HAP-1 (cell line): ENCODE data around the gene NDOR1.
A peak's percentile ranks its signal among the peaks of the same experiment; 100 is the strongest.

ENCODE experiments used
- DNase-seq, 2 experiments: peaks; one replicate each; pipeline ENCODE4 v3.0.0-alpha.2; 2016 to 2020; ENCODE audit warnings: low spot score in 2 of 2
- H3K27me3 ChIP-seq: fragments of 250-450 bp; sonication (Bioruptor Pico); 2 replicates; pipeline ENCODE4 v1.5.1; 2020; ENCODE audit warnings: low read depth, mild to moderate bottlenecking, moderate library complexity
- H3K36me3 ChIP-seq: fragments of 250-450 bp; sonication (Bioruptor Pico); replicated peaks from 2 replicates; pipeline ENCODE4 v1.5.1; 2020; ENCODE audit warnings: mild to moderate bottlenecking
- H3K4me1 ChIP-seq: fragments of 250-450 bp; sonication (Bioruptor Pico); 2 replicates; pipeline ENCODE4 v1.5.1; 2020; ENCODE audit warnings: mild to moderate bottlenecking
- H3K4me3 ChIP-seq: fragments of 250-450 bp; sonication (Bioruptor Pico); 2 replicates; pipeline ENCODE4 v1.5.1; 2020; ENCODE audit warnings: mild to moderate bottlenecking, moderate library complexity
- H3K9me3 ChIP-seq: fragments of 250-450 bp; sonication (Bioruptor Pico); 2 replicates; pipeline ENCODE4 v1.5.1; 2020; ENCODE audit warnings: mild to moderate bottlenecking, moderate library complexity
- in situ Hi-C: fragments of 300-500 bp; cut with MboI; formaldehyde crosslinking; loops from 3 replicates; pipeline ENCODE4 v1.14.3; 2020; ENCODE audit warnings: low sequenced_read_pairs, inconsistent platforms, mixed read lengths

Gene NDOR1

DNA sequence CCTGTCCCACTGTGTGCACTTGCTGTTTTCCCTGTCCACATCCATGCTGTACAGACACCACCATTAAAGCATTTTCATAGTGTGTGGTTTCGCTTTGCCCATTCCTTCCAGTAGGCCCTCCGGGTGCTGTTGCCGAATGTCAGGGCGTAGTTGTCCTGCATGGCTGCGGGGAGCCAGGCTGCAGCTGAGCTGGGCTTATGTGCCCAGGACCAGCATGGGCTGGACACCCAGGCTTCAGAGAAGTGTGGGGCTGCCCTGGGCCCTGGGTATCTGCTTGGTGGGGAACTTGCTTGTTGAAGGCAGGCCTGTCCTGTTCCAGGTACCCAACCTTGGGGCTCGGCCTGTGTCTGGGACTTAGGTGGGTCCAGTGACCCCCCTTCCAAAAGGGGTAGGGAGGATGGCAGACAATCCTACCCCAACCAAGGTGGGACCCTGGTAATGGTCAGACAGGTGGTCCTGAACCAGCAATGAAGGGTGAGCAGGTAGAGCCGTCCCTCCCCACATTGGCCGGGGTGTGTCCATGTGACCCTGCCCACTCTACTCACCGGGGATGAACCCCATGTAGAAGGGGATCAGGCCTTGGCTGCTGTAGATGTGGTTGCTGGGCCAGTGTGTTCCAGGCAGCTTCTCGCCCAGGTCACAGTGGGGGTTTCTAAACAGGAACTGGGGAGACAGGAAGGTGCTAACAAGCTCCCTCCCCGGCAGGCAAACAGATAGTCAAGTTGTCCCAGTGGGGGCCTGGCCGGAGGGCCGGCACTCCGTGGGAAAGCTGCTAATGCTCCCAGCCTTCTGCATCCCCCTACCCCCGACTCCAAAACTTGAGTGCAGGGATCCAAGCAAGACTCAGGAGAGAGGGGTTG is 38.4 kb downstream of the NDOR1 start:
- no peaks in the 10 kb centered on the region for H3K9me3 ChIP-seq
- peaks cover 4% of the 10 kb centered on the region for H3K4me1 ChIP-seq
- H3K4me3 ChIP-seq = no peak overlapping the region
- DNase-seq = no peak
- H3K27me3 ChIP-seq = no peaks in the 10 kb centered on the region
- in situ Hi-C loops = loop anchor here (25.0 kb wide), 1 partner anchor 457 kb away; the partner anchor contains the start of genes CCDC183 and TMEM141
- peaks cover 27% of the 10 kb centered on the region for H3K36me3 ChIP-seq

DNA sequence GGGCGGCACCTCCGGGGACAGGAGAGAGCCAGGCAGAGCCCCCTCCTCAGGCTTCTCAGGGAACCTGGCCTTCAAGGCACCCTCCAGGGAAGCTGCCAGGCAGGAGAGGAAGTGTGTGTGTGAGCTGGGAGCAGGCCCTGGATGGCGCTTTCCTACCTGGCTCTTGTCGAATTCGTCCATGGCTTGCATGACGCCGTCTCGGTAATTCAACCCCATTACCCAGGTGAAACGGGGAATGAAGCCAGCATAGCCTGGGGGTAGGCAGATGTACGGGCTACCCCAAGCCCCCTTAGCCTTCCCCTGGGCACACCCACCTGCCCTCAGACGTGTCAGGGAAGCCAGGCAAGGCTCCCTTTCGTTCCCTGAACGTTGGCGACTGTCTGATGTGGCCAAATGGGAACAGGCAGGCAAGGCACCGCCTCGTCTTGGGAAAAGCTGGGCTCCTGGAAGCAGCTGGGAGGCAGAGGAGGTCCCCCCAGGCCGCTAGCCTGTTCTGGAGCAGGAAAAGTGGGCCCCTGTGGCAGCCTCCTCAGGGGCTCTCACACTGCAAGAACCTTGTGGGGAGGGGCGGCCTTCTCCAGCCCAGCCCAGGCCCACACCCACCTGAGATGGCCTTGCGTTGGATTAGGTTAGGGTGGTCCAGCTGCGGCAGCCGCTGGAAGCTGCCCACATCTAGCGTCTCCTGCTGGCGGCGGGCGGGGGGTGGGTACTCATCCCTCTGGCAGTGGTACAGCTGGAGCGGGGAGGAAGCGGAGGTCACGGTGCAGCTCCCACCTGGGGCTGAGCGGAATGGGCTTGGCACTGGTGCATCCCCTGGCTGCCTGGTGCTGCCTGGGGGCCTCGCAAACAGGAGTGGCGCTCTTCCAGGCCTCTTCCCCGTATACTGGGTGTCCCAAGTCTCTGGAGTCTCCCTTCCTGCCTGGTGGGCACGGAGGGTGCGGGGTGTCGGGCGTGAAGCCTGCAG is 39.3 kb downstream of the NDOR1 start:
- peaks cover 26% of the 10 kb centered on the region for H3K36me3 ChIP-seq
- no peak overlapping the region for H3K4me3 ChIP-seq
- in situ Hi-C loops = loop anchor here (25.0 kb wide), 1 partner anchor 457 kb away; the partner anchor contains the start of genes CCDC183 and TMEM141
- DNase-seq = no peak
- no peaks in the 10 kb centered on the region for H3K27me3 ChIP-seq
- H3K4me1 ChIP-seq = no peaks in the 10 kb centered on the region; the same call in none of the 2 replicates
- no peaks in the 10 kb centered on the region for H3K9me3 ChIP-seq

DNA sequence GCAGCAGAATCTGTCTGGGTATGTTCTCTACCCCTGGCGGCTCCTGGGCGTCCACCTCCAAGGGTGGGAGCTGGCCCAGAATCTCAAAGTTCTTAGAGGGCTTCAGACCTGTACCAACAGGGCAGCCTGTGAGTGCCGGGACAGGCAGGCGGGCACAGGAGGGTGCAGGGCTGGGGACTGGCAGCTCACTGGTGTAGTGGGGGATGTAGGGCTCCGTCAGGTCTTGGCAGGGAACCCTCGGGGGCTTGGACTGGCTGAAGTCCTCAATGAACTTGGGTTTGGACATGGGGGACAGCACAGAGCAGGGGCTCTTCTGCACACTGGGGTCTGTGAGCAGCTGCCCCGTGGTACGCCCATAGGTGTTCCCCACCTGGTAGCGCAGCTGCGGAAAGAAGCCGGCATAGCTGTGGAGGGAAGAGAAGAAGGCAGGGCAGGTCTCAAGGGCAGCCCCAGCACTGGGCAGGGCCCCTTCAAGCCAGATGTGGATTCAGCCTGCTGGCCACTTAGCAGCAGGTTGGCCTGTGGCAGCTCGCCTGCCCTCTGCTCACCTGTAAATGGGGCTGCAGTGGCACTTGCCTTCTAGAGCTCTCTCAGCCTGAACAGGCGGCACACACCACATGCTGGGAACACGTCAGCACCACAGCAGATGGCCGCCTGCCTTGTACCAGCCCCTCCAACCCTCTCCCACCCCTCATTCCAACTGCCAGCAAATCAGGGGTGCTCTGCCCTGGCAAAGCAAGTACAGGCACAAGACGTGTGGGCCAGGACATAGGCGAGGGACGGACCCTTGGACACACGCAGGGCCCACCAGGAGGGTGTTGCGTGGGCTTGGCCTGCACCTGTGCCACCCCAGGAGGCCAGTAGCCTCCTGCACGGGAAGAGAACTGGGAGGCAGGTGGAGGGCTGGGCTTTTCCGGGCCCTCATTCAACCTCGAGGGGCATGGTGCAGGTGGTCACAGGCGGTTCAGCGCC is 40.2 kb downstream of the NDOR1 start:
- no peak for DNase-seq
- Histone ChIP-seq H3K4me3 (no peak overlapping the region), H3K9me3 (no peaks in the 10 kb centered on the region), H3K36me3 (peaks cover 26% of the 10 kb centered on the region), H3K27me3 (no peaks in the 10 kb centered on the region), H3K4me1 (no peaks in the 10 kb centered on the region; the same call in none of the 2 replicates)
- in situ Hi-C loops = loop anchor here (25.0 kb wide), 1 partner anchor 458 kb away; the partner anchor contains the start of genes CCDC183 and TMEM141

DNA sequence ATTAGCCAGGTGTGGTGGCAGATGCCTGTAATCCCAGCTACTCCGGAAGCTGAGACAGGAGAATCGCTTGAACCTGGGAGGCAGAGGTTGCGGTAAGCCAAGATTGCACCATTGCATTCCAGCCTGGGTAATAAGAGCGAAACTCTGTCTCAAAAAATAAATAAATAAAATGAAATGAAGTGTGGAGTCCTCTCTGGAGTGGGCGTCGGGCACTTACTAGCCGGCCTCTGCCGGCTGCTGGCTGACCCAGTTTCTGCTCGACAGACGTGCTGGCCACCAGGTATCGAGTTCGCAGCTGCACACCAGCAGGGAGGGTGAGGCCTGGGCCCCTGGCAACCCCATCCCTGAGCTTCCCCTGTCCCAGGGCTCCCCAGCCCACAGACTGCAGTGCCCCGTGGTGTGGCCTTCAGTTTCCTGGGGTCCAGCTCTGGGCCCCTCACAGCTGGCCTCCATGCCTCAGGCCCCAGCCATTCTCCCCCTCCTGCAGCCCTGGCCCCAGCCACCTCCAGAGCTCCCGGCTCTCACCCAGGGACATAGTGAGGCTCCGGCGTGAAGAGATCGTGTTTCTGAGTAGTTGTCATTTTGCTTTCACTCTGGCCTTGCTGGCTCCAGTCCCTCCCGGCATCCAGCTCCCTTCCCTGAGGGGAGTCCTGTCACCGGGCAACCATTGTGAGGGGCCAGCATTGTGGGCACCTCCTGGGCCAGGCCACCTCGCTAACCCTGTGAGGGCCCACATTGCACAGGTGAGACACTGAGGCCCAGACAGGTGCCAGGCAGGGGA is 41.8 kb downstream of the NDOR1 start:
- Histone ChIP-seq H3K9me3 (no peaks in the 10 kb centered on the region), H3K4me3 (no peak overlapping the region), H3K4me1 (no peaks in the 10 kb centered on the region; the same call in none of the 2 replicates), H3K27me3 (no peaks in the 10 kb centered on the region), H3K36me3 (peaks cover 18% of the 10 kb centered on the region)
- in situ Hi-C loops = loop anchor here (25.0 kb wide), 1 partner anchor 460 kb away; the partner anchor contains the start of genes CCDC183 and TMEM141
- no peak for DNase-seq

DNA sequence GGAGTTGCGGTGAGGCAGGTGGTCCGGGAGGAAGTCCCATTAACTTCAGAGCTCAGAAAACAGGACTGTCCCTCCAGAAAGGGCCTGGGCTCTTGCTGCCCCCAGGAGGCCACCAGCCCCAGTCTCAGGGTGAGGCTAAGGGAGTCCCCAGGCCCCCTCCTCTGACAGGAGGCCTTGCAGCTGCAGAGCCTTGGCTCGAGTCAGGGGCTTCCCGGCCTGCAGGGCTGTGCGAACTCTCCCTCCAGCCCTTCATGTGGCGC is 42.3 kb downstream of the NDOR1 start:
- no peaks in the 10 kb centered on the region for H3K9me3 ChIP-seq
- H3K4me3 ChIP-seq = no peak overlapping the region
- peaks cover 13% of the 10 kb centered on the region for H3K36me3 ChIP-seq
- in situ Hi-C loops = loop anchor here (25.0 kb wide), 1 partner anchor 461 kb away; the partner anchor contains the start of genes CCDC183 and TMEM141
- DNase-seq = no peak
- no peaks in the 10 kb centered on the region for H3K27me3 ChIP-seq
- no peaks in the 10 kb centered on the region; the same call in 1 of the 2 replicates for H3K4me1 ChIP-seq

DNA sequence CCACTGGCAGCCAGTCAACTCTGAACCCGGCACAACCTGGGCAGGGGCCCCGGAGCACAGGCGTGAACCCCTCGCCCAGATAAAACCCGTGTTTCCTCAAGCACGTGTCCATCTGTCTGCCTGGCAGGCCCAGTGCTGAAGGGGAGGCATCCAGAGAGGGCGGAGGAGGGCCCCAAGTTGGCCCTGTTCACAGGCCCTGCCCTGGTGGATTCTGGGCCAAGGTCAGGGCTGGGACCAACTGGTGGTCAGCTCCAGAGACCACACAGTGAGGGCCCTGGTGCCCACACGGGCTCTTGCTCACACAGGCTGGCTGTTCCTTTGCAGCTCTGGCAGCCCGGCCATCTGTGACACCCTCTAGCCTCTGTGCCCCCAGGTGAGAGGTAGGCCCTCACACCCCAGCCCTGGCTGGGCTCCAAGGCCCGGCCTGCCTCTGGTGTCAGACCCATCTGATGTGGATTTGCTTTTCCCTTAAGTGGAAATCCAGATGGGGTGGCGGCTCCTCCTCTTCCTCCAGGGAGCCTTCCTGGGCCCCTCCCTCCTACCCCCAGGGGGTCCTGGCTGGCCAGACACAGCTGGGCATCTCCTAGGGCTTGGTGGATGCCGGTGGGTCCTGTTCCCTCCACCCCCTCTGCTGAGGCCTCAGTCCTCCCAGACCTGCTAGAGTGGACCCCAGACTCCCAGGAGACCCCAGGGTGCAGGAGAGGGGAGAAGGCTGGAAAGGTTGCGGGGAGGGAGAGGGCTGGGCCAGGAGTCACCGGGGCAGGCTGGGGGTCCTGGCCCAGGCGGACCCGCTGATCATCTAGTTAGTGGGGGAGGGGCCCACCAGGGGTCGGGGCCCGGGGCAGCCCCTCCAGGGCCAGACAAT is 45.1 kb downstream of the NDOR1 start:
- in situ Hi-C loops = no loop called here
- Histone ChIP-seq H3K36me3 (peaks cover 1% of the 10 kb centered on the region; the same call in 1 of the 2 replicates), H3K4me1 (peaks cover 7% of the 10 kb centered on the region), H3K27me3 (no peaks in the 10 kb centered on the region), H3K4me3 (no peak overlapping the region), H3K9me3 (no peaks in the 10 kb centered on the region)
- DNase-seq = no peak

DNA sequence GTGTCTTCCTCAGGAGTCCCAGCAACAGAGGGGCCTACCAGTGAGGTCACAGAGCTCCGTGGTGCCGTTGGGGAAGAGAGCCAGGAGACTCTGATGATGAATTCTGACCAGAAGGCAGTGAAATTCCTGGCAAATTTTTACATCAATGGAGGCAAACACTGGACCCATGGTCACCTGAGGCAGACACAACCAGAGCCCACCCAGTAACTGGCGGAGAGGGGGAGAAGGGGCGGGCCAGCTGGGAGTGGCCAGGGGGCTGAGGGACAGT is 45.6 kb downstream of the NDOR1 start, which contains the start of gene STPG3:
Gene STPG3 (plus strand): TSS at position 93 of the 268 bp plus-strand sequence. CDS start 1 bp downstream, at position 94.
- H3K36me3 ChIP-seq = peaks cover 7% of the 10 kb centered on the region; the same call in 1 of the 2 replicates
- in situ Hi-C loops = no loop called here
- no peaks in the 10 kb centered on the region for H3K27me3 ChIP-seq
- no peak for DNase-seq
- H3K4me3 ChIP-seq = no peak within 1 kb of the TSS
- H3K9me3 ChIP-seq = no peaks in the 10 kb centered on the region
- H3K4me1 ChIP-seq = peaks cover 7% of the 10 kb centered on the region

DNA sequence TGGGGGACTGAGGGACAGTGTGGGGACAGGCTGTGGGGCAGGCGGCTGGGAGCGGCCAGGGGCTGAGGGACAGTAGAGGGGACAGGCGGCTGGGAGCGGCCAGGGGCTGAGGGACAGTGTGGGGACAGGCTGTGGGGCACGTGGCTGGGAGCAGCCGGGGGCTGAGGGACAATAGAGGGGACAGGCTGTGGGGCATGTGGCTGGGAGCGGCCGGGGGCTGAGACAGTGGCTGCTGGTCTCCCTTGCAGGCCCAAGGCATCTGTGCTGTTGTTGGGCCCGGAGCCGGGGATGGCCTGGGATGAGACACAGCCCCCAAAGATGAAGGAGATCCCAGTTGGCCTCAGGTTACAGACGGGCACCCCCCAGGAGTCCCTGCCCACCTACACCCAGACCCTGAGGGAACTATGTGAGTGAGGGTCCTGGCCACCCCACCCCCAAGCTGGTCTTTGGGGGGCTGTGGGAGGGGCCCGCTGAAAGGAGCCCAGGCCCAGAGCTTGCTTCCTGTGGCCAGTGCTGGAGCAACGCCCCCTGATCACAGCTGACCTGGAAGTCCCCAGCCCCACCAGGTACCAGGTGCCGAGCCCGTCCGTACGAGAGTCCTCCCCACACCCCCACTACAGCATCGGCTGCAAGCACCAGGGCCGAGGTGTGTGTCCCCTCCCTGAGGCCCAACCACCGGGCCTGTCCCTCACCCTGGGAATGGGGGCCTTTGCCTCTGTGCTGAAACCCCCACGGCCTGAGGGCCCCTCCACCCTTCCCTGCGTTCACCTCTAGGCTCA is 46.2 kb downstream of the NDOR1 start:
- Histone ChIP-seq H3K36me3 (peaks cover 12% of the 10 kb centered on the region), H3K4me1 (peaks cover 7% of the 10 kb centered on the region), H3K4me3 (no peak overlapping the region), H3K27me3 (no peaks in the 10 kb centered on the region), H3K9me3 (no peaks in the 10 kb centered on the region)
- in situ Hi-C loops = no loop called here
- no peak for DNase-seq

DNA sequence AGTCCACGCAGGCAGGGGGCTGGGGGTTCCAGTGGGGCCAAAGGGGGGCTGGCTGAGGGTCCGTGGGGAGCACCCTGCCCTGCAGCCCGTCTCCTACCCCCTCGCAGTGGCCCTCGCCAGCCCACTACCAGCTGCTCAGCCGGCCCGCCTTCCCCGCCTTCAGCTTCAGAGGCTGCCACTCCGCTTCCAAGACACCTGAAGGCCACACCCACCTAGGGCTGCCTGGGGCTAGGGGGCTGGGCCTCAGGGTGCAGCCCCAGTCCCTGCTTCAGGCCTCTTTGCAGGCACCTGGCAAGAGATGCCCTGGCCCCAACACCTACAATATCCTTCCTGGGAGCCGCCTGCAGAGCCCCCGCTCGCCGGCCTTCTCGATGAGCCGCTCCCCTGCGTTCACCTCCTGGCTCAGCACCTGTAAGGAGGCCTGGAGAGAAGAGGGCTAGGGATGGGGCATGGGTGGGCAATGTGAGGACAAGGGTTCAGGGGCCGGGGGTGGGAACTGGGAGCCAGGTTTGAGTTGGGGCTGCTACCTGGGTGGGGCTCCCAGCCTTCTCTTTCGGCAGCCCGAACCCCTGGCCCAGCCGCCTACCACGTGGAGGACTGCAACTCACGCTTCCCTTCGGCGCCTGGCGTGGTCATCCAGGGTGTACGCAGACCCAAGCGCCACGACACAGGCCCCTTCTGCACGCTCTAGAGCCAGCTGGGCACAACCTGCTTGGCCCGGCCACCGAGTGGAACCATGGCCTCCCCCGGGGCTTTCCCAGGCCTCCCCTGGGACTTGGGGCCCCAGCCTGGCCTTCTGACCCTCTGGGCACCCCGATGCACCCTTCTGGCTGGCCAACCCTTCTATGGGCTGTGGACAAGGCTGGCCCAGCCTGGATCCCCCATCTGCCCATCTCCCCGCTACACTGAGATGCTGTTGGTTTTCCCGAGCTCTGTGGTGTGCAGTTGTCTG is 47.3 kb downstream of the NDOR1 start:
- H3K4me1 ChIP-seq = peaks cover 7% of the 10 kb centered on the region
- H3K27me3 ChIP-seq = no peaks in the 10 kb centered on the region
- H3K9me3 ChIP-seq = no peaks in the 10 kb centered on the region
- peak in 1 of 2 experiments; percentile 52 for DNase-seq
- H3K4me3 ChIP-seq = no peak overlapping the region
- in situ Hi-C loops = no loop called here
- peaks cover 17% of the 10 kb centered on the region for H3K36me3 ChIP-seq
